ENCODE data around the gene PRKG2. TPM values are rescaled to one million over a fixed set of nuclear protein-coding genes. Genes with fewer than 3 reads are reported as not detected.
A peak's percentile ranks its signal among the peaks of the same experiment; 100 is the strongest.

PRKG2 gene
- total RNA-seq, 4 donors from 2014 or later = 7.3 to 11.2 (median 8.8) TPM

DNA sequence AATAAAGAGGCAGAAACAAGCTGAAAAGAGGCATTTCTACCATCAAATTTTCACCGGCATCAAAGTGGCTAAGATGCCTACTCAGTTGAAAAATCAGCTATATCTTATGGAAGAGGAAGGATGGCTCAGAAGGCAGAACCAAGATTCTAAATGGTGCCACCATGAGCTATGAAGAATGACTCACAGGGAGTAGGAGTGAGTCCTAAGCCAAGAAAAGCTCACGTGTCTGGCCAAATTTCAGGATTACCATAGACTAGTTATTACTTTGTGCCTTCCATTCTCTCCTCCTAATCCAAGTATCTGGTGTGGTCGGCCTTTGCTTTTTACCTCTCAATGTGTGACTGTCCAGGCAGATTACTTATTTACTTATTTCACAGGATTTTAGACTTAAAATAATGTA lies 129.7 kb downstream of the PRKG2 start:
- no peaks in the 10 kb centered on the region for H3K36me3 ChIP-seq
- no peak for DNase-seq (ENCODE audit: extremely low spot score)
- H3K9me3 ChIP-seq = no peaks in the 10 kb centered on the region
- H3K27ac ChIP-seq (replicated peaks in 1 of 4) = no peak overlapping the region
- H3K4me3 ChIP-seq = no peak overlapping the region
- TF ChIP-seq POLR2A (IDR thresholded peaks at IDR 0.05; ENCODE audit: low read depth) = no peak
- no peak for TF ChIP-seq POLR2AphosphoS5 (IDR thresholded peaks at IDR 0.05)
- TF ChIP-seq, protein P1, sequence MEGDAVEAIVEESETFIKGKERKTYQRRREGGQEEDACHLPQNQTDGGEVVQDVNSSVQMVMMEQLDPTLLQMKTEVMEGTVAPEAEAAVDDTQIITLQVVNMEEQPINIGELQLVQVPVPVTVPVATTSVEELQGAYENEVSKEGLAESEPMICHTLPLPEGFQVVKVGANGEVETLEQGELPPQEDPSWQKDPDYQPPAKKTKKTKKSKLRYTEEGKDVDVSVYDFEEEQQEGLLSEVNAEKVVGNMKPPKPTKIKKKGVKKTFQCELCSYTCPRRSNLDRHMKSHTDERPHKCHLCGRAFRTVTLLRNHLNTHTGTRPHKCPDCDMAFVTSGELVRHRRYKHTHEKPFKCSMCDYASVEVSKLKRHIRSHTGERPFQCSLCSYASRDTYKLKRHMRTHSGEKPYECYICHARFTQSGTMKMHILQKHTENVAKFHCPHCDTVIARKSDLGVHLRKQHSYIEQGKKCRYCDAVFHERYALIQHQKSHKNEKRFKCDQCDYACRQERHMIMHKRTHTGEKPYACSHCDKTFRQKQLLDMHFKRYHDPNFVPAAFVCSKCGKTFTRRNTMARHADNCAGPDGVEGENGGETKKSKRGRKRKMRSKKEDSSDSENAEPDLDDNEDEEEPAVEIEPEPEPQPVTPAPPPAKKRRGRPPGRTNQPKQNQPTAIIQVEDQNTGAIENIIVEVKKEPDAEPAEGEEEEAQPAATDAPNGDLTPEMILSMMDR (IDR thresholded peaks at IDR 0.05) = no peak
- no peak for TF ChIP-seq EP300 (IDR thresholded peaks at IDR 0.05)
- WGBS = 69% methylated on average over 3 of the region's 3 CpGs
- peaks cover 0 to 9% (median 3%) of the 10 kb centered on the region in 4 donors for H3K4me1 ChIP-seq
- no peaks in the 10 kb centered on the region for H3K27me3 ChIP-seq
- intact Hi-C loops (cut with DNase I) = no loop called here

DNA sequence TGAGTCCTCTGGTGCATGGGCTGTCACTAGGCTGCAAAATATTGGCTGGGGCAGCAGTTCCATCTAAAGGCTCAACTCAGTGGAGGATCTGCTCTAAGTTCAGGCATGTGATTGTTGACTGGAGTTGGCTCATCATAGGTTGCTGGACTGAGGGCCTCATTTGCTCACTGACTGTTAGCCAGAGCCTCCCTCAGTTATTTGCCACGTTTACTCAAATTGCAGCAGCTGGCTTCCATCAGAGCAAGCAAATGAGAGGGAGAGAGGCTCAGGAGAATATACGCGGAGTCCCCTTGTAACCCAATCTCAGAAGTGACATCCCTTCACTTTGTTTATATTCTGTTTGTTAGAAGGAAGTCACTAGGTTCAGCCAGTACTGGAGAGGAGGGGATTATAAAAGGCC lies 130.4 kb downstream of the PRKG2 start:
- no peak for DNase-seq (ENCODE audit: extremely low spot score)
- TF ChIP-seq POLR2A (IDR thresholded peaks at IDR 0.05; ENCODE audit: low read depth) (no peak), EP300 (IDR thresholded peaks at IDR 0.05) (no peak), POLR2AphosphoS5 (IDR thresholded peaks at IDR 0.05) (no peak)
- TF ChIP-seq, protein P1 (IDR thresholded peaks at IDR 0.05) = no peak
- Histone ChIP-seq H3K27ac (replicated peaks in 1 of 4) (no peak overlapping the region), H3K4me1 (peaks cover 0 to 9% (median 3%) of the 10 kb centered on the region in 4 donors), H3K27me3 (no peaks in the 10 kb centered on the region), H3K36me3 (no peaks in the 10 kb centered on the region), H3K4me3 (no peak overlapping the region), H3K9me3 (no peaks in the 10 kb centered on the region)
- WGBS = no CpG with 5 or more reads among the region's 3 CpGs
- intact Hi-C loops (cut with DNase I) = no loop called here

GRCh38 chr4:81084029-81084428 lies 131.0 kb downstream of the PRKG2 start:
- no peak overlapping the region for H3K27ac ChIP-seq (replicated peaks in 1 of 4)
- DNase-seq (ENCODE audit: extremely low spot score) = no peak
- no peaks in the 10 kb centered on the region for H3K9me3 ChIP-seq
- TF ChIP-seq, protein P1 (IDR thresholded peaks at IDR 0.05) = peak in 1 of 3 experiments; percentile 31
- no peak for TF ChIP-seq POLR2AphosphoS5 (IDR thresholded peaks at IDR 0.05)
- TF ChIP-seq POLR2A (IDR thresholded peaks at IDR 0.05; ENCODE audit: low read depth) = no peak
- no peak for TF ChIP-seq EP300 (IDR thresholded peaks at IDR 0.05)
- no peak overlapping the region for H3K4me3 ChIP-seq
- no peaks in the 10 kb centered on the region for H3K27me3 ChIP-seq
- H3K4me1 ChIP-seq = peaks cover 0 to 9% (median 3%) of the 10 kb centered on the region in 4 donors
- intact Hi-C loops (cut with DNase I) = no loop called here
- no peaks in the 10 kb centered on the region for H3K36me3 ChIP-seq

- Histone ChIP-seq H3K4me3 (no peak overlapping the region), H3K9me3 (no peaks in the 10 kb centered on the region), H3K36me3 (no peaks in the 10 kb centered on the region), H3K27me3 (no peaks in the 10 kb centered on the region), H3K27ac (replicated peaks in 1 of 4) (no peak overlapping the region), H3K4me1 (peaks cover 0 to 20% (median 4%) of the 10 kb centered on the region in 4 donors)
- TF ChIP-seq EP300 (IDR thresholded peaks at IDR 0.05) (no peak), POLR2AphosphoS5 (IDR thresholded peaks at IDR 0.05) (no peak), POLR2A (IDR thresholded peaks at IDR 0.05; ENCODE audit: low read depth) (no peak)
- TF ChIP-seq, protein P1 (IDR thresholded peaks at IDR 0.05) = no peak
- intact Hi-C loops (cut with DNase I) = no loop called here
- no peak for DNase-seq (ENCODE audit: extremely low spot score)
- WGBS = 95% methylated on average over 4 of the region's 5 CpGs
Observed at GRCh38 chr4:81081156-81081555, 133.9 kb downstream of the PRKG2 start.

- WGBS = 69% methylated on average over 2 of the region's 2 CpGs
- Histone ChIP-seq H3K36me3 (no peaks in the 10 kb centered on the region), H3K9me3 (no peaks in the 10 kb centered on the region), H3K4me1 (peaks cover 0 to 5% (median 0%) of the 10 kb centered on the region in 4 donors), H3K27me3 (no peaks in the 10 kb centered on the region), H3K4me3 (no peak overlapping the region), H3K27ac (replicated peaks in 1 of 4) (no peak overlapping the region)
- no peak for DNase-seq (ENCODE audit: extremely low spot score)
- intact Hi-C loops (cut with DNase I) = loop anchor here (2.0 kb wide), 1 partner anchor 188 kb away; no protein-coding TSS in a partner anchor
- TF ChIP-seq POLR2AphosphoS5 (IDR thresholded peaks at IDR 0.05) (no peak), POLR2A (IDR thresholded peaks at IDR 0.05; ENCODE audit: low read depth) (no peak), EP300 (IDR thresholded peaks at IDR 0.05) (no peak)
- TF ChIP-seq, protein P1 (IDR thresholded peaks at IDR 0.05) = no peak
Observed at GRCh38 chr4:81071013-81071412, 144.0 kb downstream of the PRKG2 start.
